Smooth muscle cell of the brain vasculature (primary cell): ENCODE measurements around the gene AHNAK2.
"Not testable (repeated sequence)": the region's sequence is repeated elsewhere in the genome, so short reads cannot be mapped to it uniquely, and the experiment has no call there.

Experiments
- DNase-seq: peaks from one replicate; pipeline ENCODE4 v3.0.0-alpha.2; 2012; ENCODE audit warnings: low read depth, low spot score

Gene AHNAK2

DNA sequence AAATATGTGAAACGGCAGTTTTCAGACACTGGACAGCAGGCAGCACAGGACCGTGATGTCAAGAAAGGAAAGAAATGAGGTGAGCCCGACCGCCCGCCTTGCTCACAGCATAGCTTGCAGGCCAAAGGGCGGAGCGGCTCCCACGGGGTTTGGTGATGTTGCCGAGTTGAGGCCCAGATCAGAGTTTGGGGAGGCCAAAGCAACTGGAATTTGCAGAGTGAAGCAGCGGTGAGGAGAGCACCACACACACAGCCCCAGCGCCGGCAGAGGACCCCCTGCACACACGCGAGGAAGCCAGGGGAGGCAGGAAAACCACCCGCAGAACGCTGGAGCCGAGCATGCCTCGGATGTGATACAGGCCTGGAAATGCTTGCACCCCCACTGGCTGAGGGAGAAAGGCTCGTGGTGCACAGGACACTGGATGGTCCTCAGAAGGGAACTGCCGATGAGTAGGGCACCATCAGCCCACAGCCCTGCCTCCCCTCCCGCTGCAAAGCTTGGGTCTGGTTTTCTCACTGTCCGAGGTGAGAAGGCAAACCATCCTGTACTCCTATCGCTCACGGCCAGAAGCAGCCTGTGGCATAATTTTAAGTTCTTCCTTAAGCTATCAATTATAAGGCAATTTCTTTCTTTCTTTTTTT lies 79.2 kb downstream of the AHNAK2 start:
- no peak for DNase-seq

DNA sequence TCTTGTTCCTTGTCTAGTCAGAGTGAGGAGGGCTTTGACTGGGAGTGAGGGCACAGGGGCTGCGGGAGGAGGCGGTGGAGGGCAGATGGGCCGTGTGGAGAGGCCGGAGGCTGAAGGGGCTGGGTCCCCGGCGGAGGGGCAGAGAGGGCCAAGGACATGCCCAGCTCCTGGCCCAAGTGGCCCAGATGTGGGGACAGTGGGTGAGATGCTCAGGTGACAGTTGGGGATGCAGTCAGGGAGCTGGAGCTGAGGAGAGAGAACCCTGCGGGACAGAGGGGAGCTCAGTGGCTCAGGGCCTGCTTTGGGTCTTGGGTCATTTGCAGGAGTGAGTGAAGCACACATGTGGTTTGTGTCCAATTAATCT lies 80.0 kb downstream of the AHNAK2 start:
- no peak for DNase-seq

GRCh38 chr14:104897330-104898194 lies 80.6 kb downstream of the AHNAK2 start:
- DNase-seq: no peak

DNA sequence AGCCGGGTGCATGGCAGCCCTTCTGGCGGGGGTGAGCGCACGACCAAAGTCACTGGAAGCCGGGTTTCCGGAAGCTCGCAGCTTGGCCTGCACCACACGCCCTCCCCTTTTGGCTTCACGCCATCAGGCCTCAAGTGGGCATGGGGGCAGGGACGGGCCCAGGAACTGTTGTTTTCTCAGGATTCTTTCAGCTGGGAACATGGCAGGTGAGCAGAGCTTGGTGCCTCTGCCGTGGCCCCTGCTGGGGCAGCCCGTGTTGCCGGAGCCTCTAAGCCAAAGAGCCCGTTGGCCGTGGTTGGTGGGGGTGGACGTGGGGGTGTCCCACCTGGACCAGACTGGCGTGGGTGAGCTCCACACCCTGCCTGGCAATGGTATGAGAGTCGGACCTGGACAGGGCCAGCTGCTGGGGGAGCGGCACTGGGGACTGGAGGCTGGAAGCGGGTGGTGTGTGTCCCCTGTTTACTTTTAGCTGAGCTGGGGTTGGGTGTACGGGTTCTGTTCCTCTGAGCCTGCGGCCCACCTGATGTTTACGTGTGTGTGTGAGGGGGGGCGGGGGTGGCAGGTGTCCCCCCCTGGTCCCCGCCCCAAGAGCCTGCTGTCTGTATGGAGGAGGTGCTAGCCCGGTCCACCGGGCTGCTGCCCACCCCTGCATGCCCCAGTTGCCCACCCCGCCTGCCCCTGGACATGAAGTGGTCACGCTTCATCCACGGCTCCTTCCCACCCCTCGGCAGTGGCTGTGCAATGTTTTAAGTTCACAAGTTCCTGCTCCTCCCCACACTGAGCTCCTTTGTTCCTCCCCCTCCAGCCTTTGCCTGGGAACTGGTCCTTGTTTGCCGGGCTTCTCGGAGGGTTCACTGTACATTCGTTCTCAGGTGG lies 82.2 kb downstream of the AHNAK2 start:
- DNase-seq: no peak

- DNase-seq: no peak
Measured at GRCh38 chr14:104895207-104895785, 82.9 kb downstream of the AHNAK2 start.

- DNase-seq: no peak
Measured at GRCh38 chr14:104894331-104895206, 83.6 kb downstream of the AHNAK2 start.

DNA sequence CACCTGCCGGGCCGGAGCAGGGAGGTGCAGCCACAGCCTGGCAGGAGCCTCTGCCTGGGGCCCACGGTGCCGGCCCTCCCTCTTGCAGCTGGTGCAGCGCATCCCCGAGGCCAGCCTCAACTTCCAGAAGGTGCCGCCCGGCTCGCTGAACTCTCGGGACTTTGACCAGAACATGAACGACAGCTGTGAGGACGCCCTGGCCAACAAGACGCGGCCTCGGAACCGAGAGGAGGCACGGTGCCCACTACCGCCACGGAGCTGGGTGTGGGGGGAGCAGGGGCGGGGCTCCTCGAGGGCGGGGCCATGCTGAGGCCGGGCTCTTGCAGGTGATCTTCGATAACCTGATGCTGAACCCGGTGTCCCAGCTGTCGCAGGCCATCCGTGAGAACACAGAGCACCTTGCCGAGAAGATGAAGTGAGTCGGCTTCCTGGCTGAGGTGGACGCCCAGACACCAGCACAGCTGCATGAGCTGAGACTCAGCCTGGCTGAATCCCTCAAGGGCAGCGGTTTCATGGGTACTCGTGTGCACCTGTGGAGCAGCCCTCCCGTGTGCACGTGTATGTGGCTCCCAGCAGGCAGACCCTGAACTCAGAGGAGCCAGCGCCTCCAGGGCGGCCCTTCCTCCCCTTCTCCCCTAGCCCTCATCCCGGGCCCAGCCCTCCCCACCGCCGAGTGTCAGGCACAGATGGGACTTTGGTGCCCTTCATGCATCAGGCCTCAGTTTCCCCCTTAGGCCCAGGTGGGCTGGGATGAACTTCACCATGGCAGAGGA lies 84.6 kb downstream of the AHNAK2 start:
- no peak for DNase-seq

DNA sequence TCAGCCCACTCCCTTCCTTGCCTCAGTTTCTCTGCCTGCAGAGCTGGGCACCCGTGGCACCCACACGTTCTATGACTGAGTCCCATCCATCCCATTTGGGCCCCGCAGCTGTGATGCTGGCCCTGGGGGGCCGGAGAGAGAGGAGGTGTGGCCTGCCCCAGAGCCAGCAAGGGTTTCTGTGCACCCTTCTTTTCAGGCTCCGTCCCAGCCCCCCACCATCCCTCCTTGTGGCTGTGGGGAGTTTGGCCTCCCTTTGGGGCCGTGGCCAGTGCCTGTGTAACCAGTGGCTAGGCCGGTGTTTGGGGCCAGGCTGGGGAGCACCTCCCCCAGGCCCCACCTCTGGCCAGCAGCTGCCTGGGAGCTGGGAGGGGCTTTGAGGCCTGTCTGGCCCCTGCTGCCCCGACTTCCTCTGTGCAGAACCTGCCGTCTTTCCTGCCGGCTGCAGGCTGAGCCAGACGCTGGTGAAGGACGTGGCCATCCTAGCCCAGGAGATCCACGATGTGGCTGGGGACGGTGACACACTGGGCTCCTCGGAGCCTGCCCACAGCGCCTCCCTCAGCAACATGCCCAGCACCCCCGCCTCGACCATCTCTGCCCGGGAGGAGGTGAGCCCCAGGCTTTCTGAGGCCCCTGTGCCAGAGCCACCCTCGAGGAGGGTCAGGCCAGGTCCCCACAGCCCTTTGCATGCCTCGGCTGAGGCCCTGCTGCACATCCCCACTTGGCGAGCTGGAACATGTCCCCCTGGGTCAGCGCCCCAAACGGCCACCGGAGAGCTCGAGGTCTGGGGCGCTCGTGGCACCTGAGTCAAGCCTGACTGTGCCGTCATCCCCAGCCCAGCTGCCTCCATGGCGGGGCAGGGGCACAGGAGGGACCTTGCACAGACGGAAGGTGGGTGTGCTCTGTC lies 85.4 kb downstream of the AHNAK2 start:
- DNase-seq: no peak

DNA sequence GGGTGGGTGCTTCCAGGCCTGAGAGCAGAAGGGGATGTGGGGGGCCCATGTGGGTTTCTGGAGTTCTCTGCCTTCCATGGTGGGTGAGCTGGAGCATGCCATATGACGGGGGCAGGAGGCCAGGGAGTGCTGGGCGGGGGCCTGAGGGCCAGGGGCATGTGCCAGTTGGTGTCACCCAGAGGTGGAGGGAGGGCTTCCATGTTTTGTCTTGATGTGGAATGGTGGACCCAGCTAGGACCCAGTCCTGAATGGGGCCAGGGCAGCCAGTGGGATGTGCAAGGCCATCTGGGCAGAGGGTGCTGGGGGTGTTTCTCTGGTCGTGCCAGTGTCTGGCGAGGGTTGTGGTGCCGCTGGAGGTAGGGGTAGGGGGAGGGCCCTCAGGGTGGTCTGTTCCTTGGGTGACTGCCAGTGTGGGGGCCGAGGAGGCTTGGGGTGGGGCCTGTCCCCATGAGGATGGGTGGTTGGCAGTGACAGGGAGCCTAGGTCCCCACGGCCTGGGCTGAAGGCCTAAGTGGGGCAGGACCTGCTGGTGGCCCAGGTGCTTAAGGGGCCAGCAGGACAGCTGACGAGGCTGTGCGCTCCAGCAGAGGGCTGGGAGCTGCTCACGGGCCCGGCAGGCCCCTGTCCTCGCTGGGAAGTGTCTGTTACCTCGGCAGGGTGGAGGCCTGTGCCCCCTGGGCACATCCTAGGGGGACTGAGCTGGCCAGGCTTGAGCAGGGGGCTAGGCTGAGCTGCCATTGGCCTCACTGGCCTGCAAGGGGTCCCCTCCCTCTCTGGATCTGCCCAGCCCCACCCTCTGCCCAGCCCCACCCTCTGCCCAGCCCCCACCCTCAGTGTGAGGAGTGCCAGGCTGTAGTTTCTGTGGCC lies 86.3 kb downstream of the AHNAK2 start:
- no peak for DNase-seq

- no peak for DNase-seq
Measured at GRCh38 chr14:104891121-104891551, 87.0 kb downstream of the AHNAK2 start.

GRCh38 chr14:104890292-104890691 lies 87.9 kb downstream of the AHNAK2 start:
- DNase-seq: not testable (repeated sequence)

GRCh38 chr14:104889375-104889757 lies 88.8 kb downstream of the AHNAK2 start:
- DNase-seq: no peak

DNA sequence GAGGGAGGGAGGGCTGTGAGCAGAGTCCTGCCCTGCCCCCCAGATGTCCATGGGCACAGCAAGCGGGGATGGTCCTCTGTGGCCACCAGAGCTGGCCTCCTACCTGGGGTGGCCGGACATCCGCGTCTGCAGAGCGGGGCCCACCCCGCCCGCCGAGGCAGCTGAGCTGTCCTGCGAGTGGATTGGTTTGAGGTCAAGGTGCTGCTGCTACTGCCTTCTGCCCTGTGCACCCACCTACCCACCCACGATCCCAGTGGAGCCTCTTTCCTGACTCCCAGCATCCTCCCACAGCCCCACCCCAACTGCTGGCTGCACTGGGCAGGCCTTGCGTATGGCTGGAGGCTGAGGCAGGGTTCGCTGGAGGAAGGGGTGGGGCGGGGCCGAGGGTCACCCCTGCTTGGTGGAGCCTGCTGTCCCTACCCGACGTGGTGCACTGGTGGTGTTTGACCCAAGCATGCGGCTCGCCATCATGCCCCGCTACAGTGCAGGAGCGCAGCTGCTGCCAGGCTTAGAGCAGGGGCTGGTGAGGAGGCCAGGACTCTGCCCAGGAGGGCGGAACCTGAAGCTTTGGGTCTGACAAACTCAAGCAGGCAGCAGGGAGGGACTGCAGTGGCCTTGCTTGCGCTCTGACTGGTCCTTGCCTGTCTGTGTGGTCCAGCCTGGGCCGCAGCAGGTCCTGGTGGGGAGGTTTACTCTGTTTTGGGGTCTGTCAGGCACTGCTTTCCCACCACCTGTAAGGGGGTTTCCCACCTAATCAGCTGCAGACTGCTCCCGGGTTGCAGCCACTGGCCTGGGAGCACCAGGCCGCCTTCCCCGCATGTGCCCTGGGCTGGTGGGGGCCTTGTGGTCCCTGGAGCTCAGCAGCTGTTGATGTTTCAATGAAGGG lies 89.4 kb downstream of the AHNAK2 start:
- DNase-seq: no peak

- no peak for DNase-seq
Measured at GRCh38 chr14:104887623-104888488, 90.3 kb downstream of the AHNAK2 start.
